ENCODE data around the gene EYA3. TPM values are rescaled to one million over a fixed set of nuclear protein-coding genes. Genes with fewer than 3 reads are reported as not detected.

Gene EYA3
- total and polyA plus RNA-seq, 2 donors (not counting 3 experiments of a cell fraction or from before 2014, with no cell fraction given) = 12.7 to 33.0 TPM

- no peak overlapping the region for H3K27ac ChIP-seq (ENCODE audit: insufficient read depth, low read depth, low read length)
- CTCF ChIA-PET = no interaction called here
These were observed 57.2 kb downstream of the EYA3 start for GRCh38 chr1:28031173-28031572.

More at GRCh38 chr1:28031173-28031572, 57.2 kb downstream of the EYA3 start:
- BruUV-seq (replicated peaks) = no TSS peak
- H3K9me1 ChIP-seq (replicated peaks; ENCODE audit: control insufficient read depth, extremely low read depth, insufficient read depth, low read length) = no peaks in the 10 kb centered on the region
- H3K4me2 ChIP-seq (ENCODE audit: insufficient read depth, low read length) = no peak overlapping the region
- peaks cover 19% of the 10 kb centered on the region for H3K4me1 ChIP-seq (ENCODE audit: control insufficient read depth, extremely low read depth, insufficient read depth, low read length)
- H3K36me3 ChIP-seq (ENCODE audit: control insufficient read depth in 2 of 2, extremely low read depth in 1 of 2, insufficient read depth in 2 of 2, low read length in 2 of 2) = no peaks in the 10 kb centered on the region
- H4K20me1 ChIP-seq (replicated peaks; ENCODE audit: control insufficient read depth, extremely low read depth, insufficient read depth, low read length) = no peaks in the 10 kb centered on the region
- peak; percentile 28 for DNase-seq (ENCODE audit: low read depth, low spot score)
- dilution Hi-C loops (cut with MboI; ENCODE audit: extremely low pct_ligation_motif_present, low sequenced_read_pairs) = no loop called here
- no peak overlapping the region for H3K4me3 ChIP-seq (replicated peaks in 1 of 3; ENCODE audit: insufficient read depth in 1 of 3, low read depth in 1 of 3, low read length in 3 of 3)
- POLR2A ChIA-PET = interaction anchor here (0.6 kb wide), 1 partner anchor 187 kb away, joined by 3 read pairs; no protein-coding TSS in a partner anchor
- H3K9ac ChIP-seq (replicated peaks; ENCODE audit: extremely low read depth, insufficient read depth, low read length) = no peak overlapping the region
- no peaks in the 10 kb centered on the region for H3K27me3 ChIP-seq (ENCODE audit: control insufficient read depth in 2 of 2, insufficient read depth in 2 of 2, low read length in 2 of 2)
- intact Hi-C loops (cut with micrococcal nuclease) = no loop called here
- no peak overlapping the region for H2AFZ ChIP-seq (ENCODE audit: low read depth, low read length)
- TF ChIP-seq, protein P1, sequence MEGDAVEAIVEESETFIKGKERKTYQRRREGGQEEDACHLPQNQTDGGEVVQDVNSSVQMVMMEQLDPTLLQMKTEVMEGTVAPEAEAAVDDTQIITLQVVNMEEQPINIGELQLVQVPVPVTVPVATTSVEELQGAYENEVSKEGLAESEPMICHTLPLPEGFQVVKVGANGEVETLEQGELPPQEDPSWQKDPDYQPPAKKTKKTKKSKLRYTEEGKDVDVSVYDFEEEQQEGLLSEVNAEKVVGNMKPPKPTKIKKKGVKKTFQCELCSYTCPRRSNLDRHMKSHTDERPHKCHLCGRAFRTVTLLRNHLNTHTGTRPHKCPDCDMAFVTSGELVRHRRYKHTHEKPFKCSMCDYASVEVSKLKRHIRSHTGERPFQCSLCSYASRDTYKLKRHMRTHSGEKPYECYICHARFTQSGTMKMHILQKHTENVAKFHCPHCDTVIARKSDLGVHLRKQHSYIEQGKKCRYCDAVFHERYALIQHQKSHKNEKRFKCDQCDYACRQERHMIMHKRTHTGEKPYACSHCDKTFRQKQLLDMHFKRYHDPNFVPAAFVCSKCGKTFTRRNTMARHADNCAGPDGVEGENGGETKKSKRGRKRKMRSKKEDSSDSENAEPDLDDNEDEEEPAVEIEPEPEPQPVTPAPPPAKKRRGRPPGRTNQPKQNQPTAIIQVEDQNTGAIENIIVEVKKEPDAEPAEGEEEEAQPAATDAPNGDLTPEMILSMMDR (IDR thresholded peaks at IDR 0.05; ENCODE audit: extremely low read depth in 1 of 2, insufficient read depth in 1 of 2, low read depth in 1 of 2, low read length in 2 of 2) = no peak
- TF ChIP-seq POLR2A (IDR thresholded peaks at IDR 0.05; ENCODE audit: low read depth, low read length) = no peak
- TF ChIP-seq EZH2 (IDR thresholded peaks at IDR 0.05; ENCODE audit: borderline replicate concordance, low read depth, low read length, severe bottlenecking) = no peak
- no peak for TF ChIP-seq FOS (IDR thresholded peaks at IDR 0.05; ENCODE audit: borderline replicate concordance, insufficient read depth, low read length)
- no peak for TF ChIP-seq GATA2 (IDR thresholded peaks at IDR 0.05; ENCODE audit: insufficient read depth, insufficient read length, low read depth, low read length)
- TF ChIP-seq MYC (IDR thresholded peaks at IDR 0.05; ENCODE audit: low read depth, low read length) = no peak
- no peak for TF ChIP-seq POLR2AphosphoS5 (IDR thresholded peaks at IDR 0.05; ENCODE audit: insufficient read depth, low read depth, low read length)
- TF ChIP-seq, protein P2, sequence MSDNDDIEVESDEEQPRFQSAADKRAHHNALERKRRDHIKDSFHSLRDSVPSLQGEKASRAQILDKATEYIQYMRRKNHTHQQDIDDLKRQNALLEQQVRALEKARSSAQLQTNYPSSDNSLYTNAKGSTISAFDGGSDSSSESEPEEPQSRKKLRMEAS (IDR thresholded peaks at IDR 0.05; ENCODE audit: insufficient read depth, insufficient read length) = no peak
- no peak for TF ChIP-seq JUN (IDR thresholded peaks at IDR 0.05; ENCODE audit: borderline replicate concordance, insufficient read depth, insufficient read length, low read depth)
- H3K9me3 ChIP-seq (replicated peaks; ENCODE audit: control insufficient read depth, insufficient read depth, low read length) = no peaks in the 10 kb centered on the region
- H3K79me2 ChIP-seq (ENCODE audit: control insufficient read depth, insufficient read depth, low read length) = peaks cover 4% of the 10 kb centered on the region
- FAIRE-seq = no peak

All from endothelial cell of umbilical vein (primary cell).